ENCODE measurements around the gene LDB2.

LDB2 gene

DNA sequence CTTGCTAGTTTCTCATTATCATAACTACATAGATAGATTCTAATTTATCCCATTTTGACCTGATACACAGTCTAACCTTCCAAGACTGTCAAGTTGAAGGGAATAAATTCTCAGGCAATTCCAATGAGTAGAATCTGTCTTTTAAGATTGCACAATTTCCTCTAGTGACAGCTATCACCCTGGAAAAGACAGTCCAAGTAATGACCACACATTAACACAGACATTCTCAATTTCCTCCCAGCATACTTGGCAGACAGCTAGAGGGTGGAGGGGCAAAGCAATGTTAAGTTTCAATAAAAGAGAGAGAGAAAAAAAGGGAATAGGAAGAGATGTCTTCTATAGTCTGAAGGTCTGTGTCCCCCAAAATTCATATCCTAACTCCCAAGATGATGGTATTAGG is 234.7 kb downstream of the LDB2 start:
- TF ChIP-seq, protein P1, sequence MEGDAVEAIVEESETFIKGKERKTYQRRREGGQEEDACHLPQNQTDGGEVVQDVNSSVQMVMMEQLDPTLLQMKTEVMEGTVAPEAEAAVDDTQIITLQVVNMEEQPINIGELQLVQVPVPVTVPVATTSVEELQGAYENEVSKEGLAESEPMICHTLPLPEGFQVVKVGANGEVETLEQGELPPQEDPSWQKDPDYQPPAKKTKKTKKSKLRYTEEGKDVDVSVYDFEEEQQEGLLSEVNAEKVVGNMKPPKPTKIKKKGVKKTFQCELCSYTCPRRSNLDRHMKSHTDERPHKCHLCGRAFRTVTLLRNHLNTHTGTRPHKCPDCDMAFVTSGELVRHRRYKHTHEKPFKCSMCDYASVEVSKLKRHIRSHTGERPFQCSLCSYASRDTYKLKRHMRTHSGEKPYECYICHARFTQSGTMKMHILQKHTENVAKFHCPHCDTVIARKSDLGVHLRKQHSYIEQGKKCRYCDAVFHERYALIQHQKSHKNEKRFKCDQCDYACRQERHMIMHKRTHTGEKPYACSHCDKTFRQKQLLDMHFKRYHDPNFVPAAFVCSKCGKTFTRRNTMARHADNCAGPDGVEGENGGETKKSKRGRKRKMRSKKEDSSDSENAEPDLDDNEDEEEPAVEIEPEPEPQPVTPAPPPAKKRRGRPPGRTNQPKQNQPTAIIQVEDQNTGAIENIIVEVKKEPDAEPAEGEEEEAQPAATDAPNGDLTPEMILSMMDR (conservative IDR thresholded peaks at IDR 0.05; ENCODE audit: low read depth, low read length), result no peak
- H3K4me3 ChIP-seq (ENCODE audit: low read length), result no peak overlapping the region
- DNase-seq (ENCODE audit: low read depth), result no peak

DNA sequence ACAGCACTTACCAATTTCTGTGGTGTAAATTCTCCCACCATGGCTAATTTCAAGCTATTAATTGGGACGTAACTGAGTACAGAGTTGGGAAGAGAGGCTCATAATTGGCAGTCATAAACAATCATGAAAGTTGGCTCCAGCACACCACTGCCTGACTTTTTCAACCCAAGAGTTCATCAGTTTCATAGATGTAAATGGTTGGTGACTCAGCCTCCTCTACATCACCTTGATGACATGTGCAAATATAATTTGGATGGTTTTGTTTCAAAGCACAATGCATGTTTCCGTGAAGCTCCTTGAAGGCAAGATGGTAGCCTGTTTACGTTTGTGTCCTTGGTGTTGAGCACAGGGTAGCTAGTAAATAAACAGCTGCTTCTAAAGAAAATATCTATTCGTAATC is 235.1 kb downstream of the LDB2 start:
- TF ChIP-seq, protein P1 (conservative IDR thresholded peaks at IDR 0.05; ENCODE audit: low read depth, low read length), result no peak
- DNase-seq (ENCODE audit: low read depth), result no peak
- H3K4me3 ChIP-seq (ENCODE audit: low read length), result no peak overlapping the region

GRCh38 chr4:16661813-16662212 is 236.6 kb downstream of the LDB2 start:
- TF ChIP-seq, protein P1 (conservative IDR thresholded peaks at IDR 0.05; ENCODE audit: low read depth, low read length), result no peak
- no peak overlapping the region for H3K4me3 ChIP-seq (ENCODE audit: low read length)
- no peak for DNase-seq (ENCODE audit: low read depth)

- TF ChIP-seq, protein P1 (conservative IDR thresholded peaks at IDR 0.05; ENCODE audit: low read depth, low read length), result no peak
- no peak for DNase-seq (ENCODE audit: low read depth)
- H3K4me3 ChIP-seq (ENCODE audit: low read length), result no peak overlapping the region
These were observed 237.8 kb downstream of the LDB2 start for GRCh38 chr4:16660656-16661055.

DNA sequence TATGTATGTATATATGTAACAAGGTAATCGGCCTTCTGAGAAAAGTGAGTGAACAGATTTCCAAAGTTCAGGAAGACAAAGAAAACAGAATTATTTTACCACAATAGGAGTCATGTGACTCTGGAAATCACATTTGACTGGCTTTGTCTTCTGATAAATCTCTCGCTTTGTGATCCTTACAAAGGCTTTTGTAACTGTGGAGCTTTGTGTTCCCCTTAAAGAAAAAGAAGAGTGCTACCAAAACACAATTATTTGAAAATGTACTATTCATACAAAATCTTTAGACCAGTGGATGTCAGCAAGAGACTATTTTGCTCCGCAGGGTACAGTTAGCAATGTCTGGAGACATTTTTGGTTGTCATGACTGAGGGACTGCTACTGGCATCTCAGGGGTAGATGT is 238.8 kb downstream of the LDB2 start:
- no peak for DNase-seq (ENCODE audit: low read depth)
- H3K4me3 ChIP-seq (ENCODE audit: low read length), result no peak overlapping the region
- TF ChIP-seq, protein P1 (conservative IDR thresholded peaks at IDR 0.05; ENCODE audit: low read depth, low read length), result no peak

DNA sequence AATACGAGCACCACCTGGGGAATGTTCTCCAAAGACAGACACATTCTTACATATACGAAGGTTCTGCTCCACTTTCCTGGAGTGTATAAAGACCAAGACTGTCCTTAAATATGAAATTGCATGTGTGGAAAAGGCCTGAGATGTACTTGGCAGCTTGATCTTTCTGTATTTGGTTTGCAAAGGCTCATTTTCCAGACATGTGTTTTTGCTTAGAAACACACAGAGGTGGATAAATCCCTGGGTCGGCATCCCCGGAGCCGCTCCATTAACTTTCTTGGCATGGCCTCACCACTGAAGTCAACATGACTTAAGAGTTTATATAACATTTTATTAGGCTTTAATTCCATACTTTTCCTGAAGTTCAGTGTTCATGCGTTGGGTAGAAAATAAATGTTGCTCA is 239.4 kb downstream of the LDB2 start:
- H3K4me3 ChIP-seq (ENCODE audit: low read length), result no peak overlapping the region
- no peak for DNase-seq (ENCODE audit: low read depth)
- TF ChIP-seq, protein P1 (conservative IDR thresholded peaks at IDR 0.05; ENCODE audit: low read depth, low read length), result no peak

GRCh38 chr4:16658183-16658582 is 240.3 kb downstream of the LDB2 start:
- no peak for DNase-seq (ENCODE audit: low read depth)
- H3K4me3 ChIP-seq (ENCODE audit: low read length), result no peak overlapping the region
- TF ChIP-seq, protein P1 (conservative IDR thresholded peaks at IDR 0.05; ENCODE audit: low read depth, low read length), result no peak
